ENCODE results near the gene FOXO6. TPM values are rescaled to one million over a fixed set of nuclear protein-coding genes. Genes with fewer than 3 reads are reported as not detected.

FOXO6 gene
- total and polyA plus RNA-seq, 9 of the 15 experiments (the other 6 are each of a cell fraction or from before 2014, with no cell fraction given) = 0.04 to 0.31 (median 0.12) TPM; not detected in 5

DNA sequence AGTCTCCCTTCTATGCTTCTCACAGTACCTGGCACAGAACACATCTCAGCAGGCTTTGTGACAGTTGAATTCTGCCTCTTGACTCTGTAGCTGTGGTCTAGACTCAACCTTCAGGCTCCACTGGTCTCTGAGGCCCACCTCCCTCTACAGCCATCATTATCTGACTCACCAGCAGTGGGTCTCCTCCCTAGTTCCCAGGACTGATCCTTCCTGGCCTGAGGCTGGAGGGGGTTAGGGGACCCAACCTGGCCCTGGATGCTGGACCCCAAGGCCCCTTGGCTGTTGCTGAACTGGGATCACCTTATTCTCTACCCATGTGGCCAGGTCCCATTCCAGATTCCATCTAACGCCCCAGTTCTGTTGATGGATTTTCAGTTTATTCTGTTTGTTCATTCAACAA, 43.1 kb upstream of the FOXO6 start:
- WGBS (ENCODE audit: insufficient coverage, low coverage, missing lambda C conversion rate) = 6% methylated on average over 1 of the region's 1 CpG
- Histone ChIP-seq H4K20me1 (replicated peaks; ENCODE audit: control insufficient read depth, insufficient read depth, low read length) (0 out of 2 replicates have a peak, but pooled peaks cover 3% of the 10 kb centered on the region), H3K79me2 (ENCODE audit: control insufficient read depth, insufficient read depth, low read length) (no peaks in the 10 kb centered on the region), H3K27ac (ENCODE audit: extremely low read depth, low read depth, low read length) (no peak overlapping the region), H3K4me1 (replicated peaks in 1 of 2; ENCODE audit: control insufficient read depth in 2 of 2, insufficient read depth in 2 of 2, low read length in 2 of 2) (no peaks in the 10 kb centered on the region), H3K9ac (ENCODE audit: insufficient read depth in 1 of 2, low read depth in 2 of 2, low read length in 2 of 2) (no peak overlapping the region), H3K9me1 (ENCODE audit: control insufficient read depth, insufficient read depth, low read length) (no peaks in the 10 kb centered on the region), H3K27me3 (ENCODE audit: control insufficient read depth in 2 of 2, insufficient read depth in 2 of 2, low read length in 2 of 2) (peaks cover 27 to 72% of the 10 kb centered on the region in 2 experiments), H2AFZ (ENCODE audit: low read depth, low read length) (no peak overlapping the region), H3K36me3 (ENCODE audit: control insufficient read depth, insufficient read depth, low read length) (no peaks in the 10 kb centered on the region), H3K4me3 (no peak overlapping the region), H3K9me3 (replicated peaks; ENCODE audit: control insufficient read depth, insufficient read depth, low read depth, low read length) (no peaks in the 10 kb centered on the region), H3K4me2 (ENCODE audit: insufficient read depth, low read length) (no peak overlapping the region)
- CTCF ChIA-PET (ENCODE audit: low intra/inter-chr PET ratio) = no interaction called here
- POLR2A ChIA-PET = interaction anchor here (0.6 to 1.1 kb wide), 3 partner anchors 11 to 100 kb away, joined by 3 read pairs; no protein-coding TSS in a partner anchor
- no TSS peak for BruUV-seq (replicated peaks)
- TF ChIP-seq TCF7L2 (IDR thresholded peaks at IDR 0.05; ENCODE audit: low read depth, low read length) = no peak
- DNase-seq (ENCODE audit: extremely low read depth in 1 of 4, low spot score in 3 of 4) (no peak), ATAC-seq (no peak), FAIRE-seq (no peak)
- intact Hi-C loops (cut with micrococcal nuclease) = no loop called here
- in situ Hi-C loops (cut with MboI) = loop anchor here (5.0 kb wide), 1 partner anchor 114 kb away; no protein-coding TSS in a partner anchor

DNA sequence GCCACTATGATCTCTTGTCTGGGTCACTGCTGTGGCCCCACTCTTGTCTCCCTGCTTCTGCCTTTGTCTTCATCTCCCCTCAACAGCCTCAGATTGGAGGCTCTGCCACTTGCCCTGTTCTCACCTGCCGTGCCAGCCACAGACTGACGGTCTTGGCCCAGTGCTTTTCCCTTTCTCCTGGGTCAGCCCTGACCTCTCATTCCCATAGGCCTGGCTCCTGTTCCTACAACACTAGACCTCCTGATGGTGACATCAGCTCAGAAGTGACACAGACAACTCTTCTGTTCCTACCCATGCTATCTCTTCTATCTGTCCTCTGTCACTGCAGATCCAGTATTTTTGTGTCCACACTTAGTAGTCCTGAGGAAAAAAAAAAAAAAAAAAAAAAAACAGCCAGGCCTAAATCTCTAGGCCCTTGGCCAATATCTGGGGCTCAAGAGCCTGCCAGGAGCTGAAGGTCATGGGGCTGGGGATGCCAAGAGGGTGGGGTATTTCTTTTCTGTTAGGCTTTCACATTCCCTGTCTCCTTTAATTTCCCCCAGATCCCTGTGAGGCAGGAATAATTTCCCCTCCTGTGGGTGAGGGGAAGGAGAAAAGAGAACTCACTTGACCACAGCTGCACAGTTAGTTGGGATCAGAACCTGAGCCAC, 42.0 kb upstream of the FOXO6 start:
- no TSS peak for BruUV-seq (replicated peaks)
- Histone ChIP-seq H3K36me3 (ENCODE audit: control insufficient read depth, insufficient read depth, low read length) (no peaks in the 10 kb centered on the region), H3K4me1 (replicated peaks in 1 of 2; ENCODE audit: control insufficient read depth in 2 of 2, insufficient read depth in 2 of 2, low read length in 2 of 2) (no peaks in the 10 kb centered on the region), H3K4me3 (no peak overlapping the region), H4K20me1 (replicated peaks; ENCODE audit: control insufficient read depth, insufficient read depth, low read length) (0 out of 2 replicates have a peak, but pooled peaks cover 1% of the 10 kb centered on the region), H3K27me3 (ENCODE audit: control insufficient read depth in 2 of 2, insufficient read depth in 2 of 2, low read length in 2 of 2) (peaks cover 27 to 76% of the 10 kb centered on the region in 2 experiments), H3K9ac (ENCODE audit: insufficient read depth in 1 of 2, low read depth in 2 of 2, low read length in 2 of 2) (no peak overlapping the region), H3K9me3 (replicated peaks; ENCODE audit: control insufficient read depth, insufficient read depth, low read depth, low read length) (no peaks in the 10 kb centered on the region), H3K79me2 (ENCODE audit: control insufficient read depth, insufficient read depth, low read length) (no peaks in the 10 kb centered on the region), H3K4me2 (ENCODE audit: insufficient read depth, low read length) (no peak overlapping the region), H2AFZ (ENCODE audit: low read depth, low read length) (no peak overlapping the region), H3K9me1 (ENCODE audit: control insufficient read depth, insufficient read depth, low read length) (no peaks in the 10 kb centered on the region), H3K27ac (ENCODE audit: extremely low read depth, low read depth, low read length) (no peak overlapping the region)
- ATAC-seq = no peak
- WGBS (ENCODE audit: insufficient coverage, low coverage, missing lambda C conversion rate) = 5% methylated on average over 2 of the region's 2 CpGs
- TF ChIP-seq, protein P1, sequence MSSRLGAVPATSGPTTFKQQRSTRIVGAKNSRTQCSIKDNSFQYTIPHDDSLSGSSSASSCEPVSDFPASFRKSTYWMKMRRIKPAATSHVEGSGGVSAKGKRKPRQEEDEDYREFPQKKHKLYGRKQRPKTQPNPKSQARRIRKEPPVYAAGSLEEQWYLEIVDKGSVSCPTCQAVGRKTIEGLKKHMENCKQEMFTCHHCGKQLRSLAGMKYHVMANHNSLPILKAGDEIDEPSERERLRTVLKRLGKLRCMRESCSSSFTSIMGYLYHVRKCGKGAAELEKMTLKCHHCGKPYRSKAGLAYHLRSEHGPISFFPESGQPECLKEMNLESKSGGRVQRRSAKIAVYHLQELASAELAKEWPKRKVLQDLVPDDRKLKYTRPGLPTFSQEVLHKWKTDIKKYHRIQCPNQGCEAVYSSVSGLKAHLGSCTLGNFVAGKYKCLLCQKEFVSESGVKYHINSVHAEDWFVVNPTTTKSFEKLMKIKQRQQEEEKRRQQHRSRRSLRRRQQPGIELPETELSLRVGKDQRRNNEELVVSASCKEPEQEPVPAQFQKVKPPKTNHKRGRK (tag; IDR thresholded peaks at IDR 0.05) = no peak
- TF ChIP-seq ZNF785 (CRISPR knock-in tag; IDR thresholded peaks at IDR 0.05) = no peak
- TF ChIP-seq ESRRB (CRISPR knock-in tag; IDR thresholded peaks at IDR 0.05; ENCODE audit: borderline replicate concordance) = no peak
- no peak for TF ChIP-seq SAP30 (IDR thresholded peaks at IDR 0.05; ENCODE audit: borderline replicate concordance, insufficient read depth, low read depth, low read length, poor library complexity, severe bottlenecking)
- TF ChIP-seq ZNF431 (CRISPR knock-in tag; IDR thresholded peaks at IDR 0.05) = no peak
- no peak for TF ChIP-seq KAT2B (IDR thresholded peaks at IDR 0.05; ENCODE audit: low read depth, low read length)
- no peak for TF ChIP-seq TEAD1 (CRISPR knock-in tag; IDR thresholded peaks at IDR 0.05)
- no peak for TF ChIP-seq RCOR1 (IDR thresholded peaks at IDR 0.05; ENCODE audit: borderline replicate concordance in 1 of 2, low read depth in 2 of 2, low read length in 2 of 2)
- ChIA-PET POLR2A (interaction anchor here (0.7 to 0.9 kb wide), 2 partner anchors 99 to 1661 kb away, joined by 3 read pairs; no protein-coding TSS in a partner anchor), CTCF (ENCODE audit: low intra/inter-chr PET ratio) (interaction anchor here (0.6 kb wide), 1 partner anchor 107 kb away, joined by 4 read pairs; no protein-coding TSS in a partner anchor)
- in situ Hi-C loops (cut with MboI) (loop anchor here (5.0 kb wide), 1 partner anchor 113 kb away; no protein-coding TSS in a partner anchor), intact Hi-C loops (cut with micrococcal nuclease) (no loop called here)
- FAIRE-seq = no peak
- no peak for DNase-seq (ENCODE audit: extremely low read depth in 1 of 4, low spot score in 3 of 4)

Measured in K562 (cell line).